ENCODE results near the gene CDCP2.

Gene CDCP2

DNA sequence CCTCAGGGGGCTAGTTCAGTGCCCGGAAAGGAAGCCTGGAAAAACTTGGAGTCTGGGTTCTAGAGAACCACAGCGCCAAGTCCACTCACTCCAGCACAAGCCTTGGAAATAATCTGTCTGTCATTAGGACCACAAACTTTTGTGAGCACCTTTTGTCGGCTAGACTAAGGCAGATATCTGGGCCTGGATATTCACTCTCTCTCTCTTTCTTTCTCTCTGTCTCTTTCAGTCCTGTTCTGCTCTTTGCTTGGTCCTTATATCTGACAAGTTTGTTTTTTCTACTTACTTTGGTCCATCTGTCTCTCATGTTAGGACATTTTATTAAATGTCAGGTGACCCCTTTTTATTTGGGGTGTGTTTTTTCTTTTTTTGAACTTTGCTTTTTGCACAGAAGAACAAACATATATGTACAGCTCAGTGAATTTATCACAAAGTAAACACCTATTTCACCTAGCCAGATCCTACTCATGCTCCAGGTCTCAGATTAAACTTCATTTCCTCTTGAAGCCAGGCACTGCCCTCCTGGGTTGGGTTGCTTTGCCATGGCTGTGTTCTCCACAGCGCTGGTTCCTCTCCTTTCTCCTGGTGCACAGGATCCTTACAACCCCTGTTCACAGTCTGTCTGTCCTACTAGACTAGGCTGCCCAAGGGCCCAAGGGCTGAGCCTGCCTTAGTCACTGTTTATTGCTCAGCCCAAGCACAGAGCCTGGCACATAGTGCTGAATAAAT lies 58.6 kb downstream of the CDCP2 start:
- no peak overlapping the region for H3K4me3 ChIP-seq (ENCODE audit: low read depth, low read length)
- in situ Hi-C loops (cut with HindIII; ENCODE audit: low sequenced_read_pairs) = no loop called here
- TF ChIP-seq, protein P1, sequence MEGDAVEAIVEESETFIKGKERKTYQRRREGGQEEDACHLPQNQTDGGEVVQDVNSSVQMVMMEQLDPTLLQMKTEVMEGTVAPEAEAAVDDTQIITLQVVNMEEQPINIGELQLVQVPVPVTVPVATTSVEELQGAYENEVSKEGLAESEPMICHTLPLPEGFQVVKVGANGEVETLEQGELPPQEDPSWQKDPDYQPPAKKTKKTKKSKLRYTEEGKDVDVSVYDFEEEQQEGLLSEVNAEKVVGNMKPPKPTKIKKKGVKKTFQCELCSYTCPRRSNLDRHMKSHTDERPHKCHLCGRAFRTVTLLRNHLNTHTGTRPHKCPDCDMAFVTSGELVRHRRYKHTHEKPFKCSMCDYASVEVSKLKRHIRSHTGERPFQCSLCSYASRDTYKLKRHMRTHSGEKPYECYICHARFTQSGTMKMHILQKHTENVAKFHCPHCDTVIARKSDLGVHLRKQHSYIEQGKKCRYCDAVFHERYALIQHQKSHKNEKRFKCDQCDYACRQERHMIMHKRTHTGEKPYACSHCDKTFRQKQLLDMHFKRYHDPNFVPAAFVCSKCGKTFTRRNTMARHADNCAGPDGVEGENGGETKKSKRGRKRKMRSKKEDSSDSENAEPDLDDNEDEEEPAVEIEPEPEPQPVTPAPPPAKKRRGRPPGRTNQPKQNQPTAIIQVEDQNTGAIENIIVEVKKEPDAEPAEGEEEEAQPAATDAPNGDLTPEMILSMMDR (IDR thresholded peaks at IDR 0.05; ENCODE audit: low read depth, low read length) = no peak
- DNase-seq (ENCODE audit: low read depth, low spot score) = no peak

DNA sequence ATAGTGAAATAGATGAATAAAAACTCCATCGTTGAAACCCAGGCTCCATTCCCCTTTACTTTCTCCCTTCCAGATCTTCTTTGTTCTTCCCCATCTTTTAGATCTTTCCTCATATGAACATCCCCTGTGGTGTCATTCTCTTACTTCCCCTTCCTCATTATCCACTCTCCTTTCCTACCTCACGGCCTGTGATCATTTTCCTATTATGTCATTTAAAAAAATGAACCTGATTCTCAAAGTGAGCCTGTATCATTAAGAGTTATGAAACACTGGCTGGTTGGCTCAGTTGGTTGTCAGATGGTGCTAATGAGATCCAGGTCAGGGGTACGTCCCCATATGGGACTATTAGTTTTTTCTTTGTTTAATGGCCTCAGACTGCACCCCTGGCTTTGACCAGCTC lies 61.1 kb downstream of the CDCP2 start:
- TF ChIP-seq, protein P1 (IDR thresholded peaks at IDR 0.05; ENCODE audit: low read depth, low read length) = no peak
- in situ Hi-C loops (cut with HindIII; ENCODE audit: low sequenced_read_pairs) = no loop called here
- DNase-seq (ENCODE audit: low read depth, low spot score) = no peak

DNA sequence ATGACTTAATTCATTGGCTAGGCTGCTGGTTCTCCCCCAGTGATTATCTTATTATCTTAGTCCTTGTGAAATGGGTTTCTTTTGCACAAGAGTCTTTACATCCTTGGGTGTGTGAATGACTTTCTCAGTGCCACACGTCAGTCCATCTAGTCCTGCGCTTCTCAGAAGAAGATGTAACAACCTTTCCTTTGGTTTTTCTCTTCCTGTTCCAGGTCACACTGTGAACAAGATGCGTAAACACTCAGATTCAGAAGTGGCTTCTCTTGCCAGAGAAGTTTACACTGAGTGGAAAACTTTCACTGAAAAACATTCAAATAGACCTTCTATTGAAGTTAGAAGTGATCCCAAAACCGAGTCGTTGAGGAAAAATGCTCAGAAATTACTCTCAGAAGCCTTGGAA lies 64.4 kb downstream of the CDCP2 start:
- in situ Hi-C loops (cut with HindIII; ENCODE audit: low sequenced_read_pairs) = no loop called here
- DNase-seq (ENCODE audit: low read depth, low spot score) = no peak
- TF ChIP-seq, protein P1 (IDR thresholded peaks at IDR 0.05; ENCODE audit: low read depth, low read length) = no peak
- H3K4me3 ChIP-seq (ENCODE audit: low read depth, low read length) = no peak overlapping the region

More for the DNA sequence above, 61.1 kb downstream of the CDCP2 start:
- H3K4me3 ChIP-seq (ENCODE audit: low read depth, low read length) = no peak overlapping the region

DNA sequence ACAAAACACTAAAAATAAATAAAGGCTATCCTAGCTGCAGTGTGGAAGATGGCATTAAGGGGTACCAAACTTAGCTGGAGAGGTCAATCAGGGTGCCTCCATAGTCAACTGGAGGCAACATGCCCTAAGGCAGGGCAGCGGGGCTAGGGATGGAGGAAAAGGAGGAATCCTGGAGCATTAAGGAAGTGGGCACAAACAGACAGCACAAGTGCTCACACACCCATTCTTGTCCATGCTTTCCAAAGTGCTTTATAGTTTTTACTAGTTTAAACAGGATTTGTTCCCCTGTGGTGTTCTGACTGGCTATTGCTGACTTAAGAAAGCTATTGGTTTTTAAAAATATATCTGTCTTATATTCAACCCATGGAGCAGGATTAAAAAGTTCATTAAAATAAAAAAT lies 66.0 kb downstream of the CDCP2 start:
- in situ Hi-C loops (cut with HindIII; ENCODE audit: low sequenced_read_pairs) = no loop called here
- H3K4me3 ChIP-seq (ENCODE audit: low read depth, low read length) = no peak overlapping the region
- no peak for DNase-seq (ENCODE audit: low read depth, low spot score)
- TF ChIP-seq, protein P1 (IDR thresholded peaks at IDR 0.05; ENCODE audit: low read depth, low read length) = no peak

DNA sequence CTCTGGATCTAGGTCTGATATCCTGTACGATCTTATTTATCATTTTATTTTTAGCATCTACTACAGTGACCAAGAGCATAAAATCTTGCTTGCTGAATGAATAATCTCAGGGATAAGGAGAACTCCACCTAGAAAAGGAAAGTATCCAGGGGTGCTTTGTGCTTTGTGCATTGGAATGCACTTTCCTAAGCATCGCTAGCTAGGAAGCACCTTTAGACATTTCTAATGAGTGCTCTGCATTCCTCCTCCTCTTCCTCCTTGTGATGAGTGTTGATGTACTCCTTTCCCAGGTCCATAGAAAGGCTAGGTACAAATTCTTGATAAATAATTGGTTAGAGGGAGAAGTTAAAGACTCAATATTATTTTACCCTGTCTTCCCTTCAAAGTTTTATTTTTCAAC lies 68.0 kb downstream of the CDCP2 start:
- in situ Hi-C loops (cut with HindIII; ENCODE audit: low sequenced_read_pairs) = no loop called here
- TF ChIP-seq, protein P1 (IDR thresholded peaks at IDR 0.05; ENCODE audit: low read depth, low read length) = no peak
- DNase-seq (ENCODE audit: low read depth, low spot score) = no peak
- H3K4me3 ChIP-seq (ENCODE audit: low read depth, low read length) = no peak overlapping the region
